ENCODE measurements around the gene DLG1. TPM values are rescaled to one million over a fixed set of nuclear protein-coding genes. Genes with fewer than 3 reads are reported as not detected.

Gene DLG1
- total RNA-seq, 1 donor from 2014 or later: 157 TPM

GRCh38 chr3:197302033-197302432 lies 3.6 kb upstream of the DLG1 start:
- H3K4me1 Mint-ChIP-seq (ENCODE audit: low read depth): peaks cover 39% of the 10 kb centered on the region
- no peaks in the 10 kb centered on the region for H3K36me3 Mint-ChIP-seq (ENCODE audit: low read depth)
- H3K4me3 Mint-ChIP-seq (ENCODE audit: unreplicated experiment): no peak overlapping the region
- no peaks in the 10 kb centered on the region for H3K9me3 Mint-ChIP-seq (ENCODE audit: low read depth)
- DNase-seq (ENCODE audit: low spot score): no peak
- no peaks in the 10 kb centered on the region for H3K27me3 Mint-ChIP-seq (ENCODE audit: low read depth)
- H3K27ac Mint-ChIP-seq (ENCODE audit: unreplicated experiment): no peak overlapping the region
- no peak for TF ChIP-seq CTCF (IDR thresholded peaks at IDR 0.05)

GRCh38 chr3:197300361-197300760 lies 1.9 kb upstream of the DLG1 start:
- Mint-ChIP-seq H3K27ac (ENCODE audit: unreplicated experiment) (no peak overlapping the region), H3K4me3 (ENCODE audit: unreplicated experiment) (no peak overlapping the region), H3K9me3 (ENCODE audit: low read depth) (no peaks in the 10 kb centered on the region), H3K36me3 (ENCODE audit: low read depth) (no peaks in the 10 kb centered on the region), H3K4me1 (ENCODE audit: low read depth) (peaks cover 35% of the 10 kb centered on the region), H3K27me3 (ENCODE audit: low read depth) (no peaks in the 10 kb centered on the region)
- no peak for TF ChIP-seq CTCF (IDR thresholded peaks at IDR 0.05)
- no peak for DNase-seq (ENCODE audit: low spot score)

GRCh38 chr3:197298945-197299854 lies 788 bp upstream of the DLG1 start:
- DNase-seq (ENCODE audit: low spot score): no peak
- Mint-ChIP-seq H3K4me1 (ENCODE audit: low read depth) (peaks cover 39% of the 10 kb centered on the region), H3K9me3 (ENCODE audit: low read depth) (no peaks in the 10 kb centered on the region), H3K36me3 (ENCODE audit: low read depth) (no peaks in the 10 kb centered on the region), H3K27ac (ENCODE audit: unreplicated experiment) (peak overlapping the region; percentile 93), H3K27me3 (ENCODE audit: low read depth) (no peaks in the 10 kb centered on the region), H3K4me3 (ENCODE audit: unreplicated experiment) (peak overlapping the region; percentile 82)
- no peak for TF ChIP-seq CTCF (IDR thresholded peaks at IDR 0.05)

GRCh38 chr3:197297476-197298340 lies 704 bp downstream of the DLG1 start:
- H3K27ac Mint-ChIP-seq (ENCODE audit: unreplicated experiment): peak overlapping the region; percentile 93
- H3K9me3 Mint-ChIP-seq (ENCODE audit: low read depth): no peaks in the 10 kb centered on the region
- H3K4me1 Mint-ChIP-seq (ENCODE audit: low read depth): peaks cover 52% of the 10 kb centered on the region
- TF ChIP-seq CTCF (IDR thresholded peaks at IDR 0.05): no peak
- H3K36me3 Mint-ChIP-seq (ENCODE audit: low read depth): no peaks in the 10 kb centered on the region
- H3K4me3 Mint-ChIP-seq (ENCODE audit: unreplicated experiment): peak overlapping the region; percentile 82
- no peaks in the 10 kb centered on the region for H3K27me3 Mint-ChIP-seq (ENCODE audit: low read depth)
- peak; percentile 95 for DNase-seq (ENCODE audit: low spot score)

GRCh38 chr3:197297002-197297401 lies 1.4 kb downstream of the DLG1 start:
- H3K4me3 Mint-ChIP-seq (ENCODE audit: unreplicated experiment): peak overlapping the region; percentile 82
- DNase-seq (ENCODE audit: low spot score): no peak
- peaks cover 52% of the 10 kb centered on the region for H3K4me1 Mint-ChIP-seq (ENCODE audit: low read depth)
- peaks cover 4% of the 10 kb centered on the region for H3K36me3 Mint-ChIP-seq (ENCODE audit: low read depth)
- no peaks in the 10 kb centered on the region for H3K9me3 Mint-ChIP-seq (ENCODE audit: low read depth)
- no peaks in the 10 kb centered on the region for H3K27me3 Mint-ChIP-seq (ENCODE audit: low read depth)
- peak overlapping the region; percentile 86 for H3K27ac Mint-ChIP-seq (ENCODE audit: unreplicated experiment)
- TF ChIP-seq CTCF (IDR thresholded peaks at IDR 0.05): no peak

Data from chondrocyte (in vitro differentiated cells).